Activated naive CD4-positive, alpha-beta T cell treated with anti-CD3 and anti-CD28 coated beads, Interleukin-2, amount 50 U/mL, for 24 hours (primary cell): ENCODE measurements around the gene SH3GLB2.
"Not testable (repeated sequence)": the region's sequence is repeated elsewhere in the genome, so short reads cannot be mapped to it uniquely, and the experiment has no call there.

ENCODE experiments used
- H3K27ac Mint-ChIP-seq: one replicate; pipeline ENCODE4 v1.8.0; 2021; ENCODE audit warnings: mild to moderate bottlenecking, mixed read lengths
- H3K27me3 Mint-ChIP-seq: one replicate; pipeline ENCODE4 v1.8.0; 2021; ENCODE audit warnings: mixed read lengths
- H3K36me3 Mint-ChIP-seq: one replicate; pipeline ENCODE4 v1.8.0; 2021; ENCODE audit warnings: mixed read lengths
- H3K4me1 Mint-ChIP-seq: one replicate; pipeline ENCODE4 v1.8.0; 2021; ENCODE audit warnings: mixed read lengths
- H3K4me3 Mint-ChIP-seq: one replicate; pipeline ENCODE4 v1.8.0; 2021; ENCODE audit warnings: mild to moderate bottlenecking, mixed read lengths
- H3K9me3 Mint-ChIP-seq: one replicate; pipeline ENCODE4 v1.8.0; 2021; ENCODE audit warnings: mixed read lengths

Gene SH3GLB2

GRCh38 chr9:129012343-129012742 is 15.8 kb downstream of the SH3GLB2 start:
- no peak overlapping the region for H3K4me3 Mint-ChIP-seq
- no peaks in the 10 kb centered on the region for H3K27me3 Mint-ChIP-seq
- no peak overlapping the region for H3K27ac Mint-ChIP-seq
- no peaks in the 10 kb centered on the region for H3K4me1 Mint-ChIP-seq
- no peaks in the 10 kb centered on the region for H3K9me3 Mint-ChIP-seq
- no peaks in the 10 kb centered on the region for H3K36me3 Mint-ChIP-seq

GRCh38 chr9:129011761-129012181 is 16.4 kb downstream of the SH3GLB2 start:
- Mint-ChIP-seq H3K36me3 (no peaks in the 10 kb centered on the region), H3K4me1 (no peaks in the 10 kb centered on the region)

GRCh38 chr9:129011170-129011569 is 17.0 kb downstream of the SH3GLB2 start:
- Mint-ChIP-seq H3K27me3 (no peaks in the 10 kb centered on the region), H3K36me3 (peaks cover 3% of the 10 kb centered on the region), H3K4me1 (no peaks in the 10 kb centered on the region), H3K4me3 (no peak overlapping the region), H3K27ac (no peak overlapping the region), H3K9me3 (no peaks in the 10 kb centered on the region)

More at GRCh38 chr9:129011761-129012181, 16.4 kb downstream of the SH3GLB2 start:
- no peak overlapping the region for H3K4me3 Mint-ChIP-seq
- H3K27me3 Mint-ChIP-seq: no peaks in the 10 kb centered on the region
- H3K9me3 Mint-ChIP-seq: no peaks in the 10 kb centered on the region
- H3K27ac Mint-ChIP-seq: no peak overlapping the region

- H3K4me3 Mint-ChIP-seq: no peak overlapping the region
These were observed 17.7 kb downstream of the SH3GLB2 start for GRCh38 chr9:129010267-129010975.

GRCh38 chr9:129009584-129010141 is 18.5 kb downstream of the SH3GLB2 start:
- H3K27me3 Mint-ChIP-seq: no peaks in the 10 kb centered on the region
- H3K36me3 Mint-ChIP-seq: peaks cover 6% of the 10 kb centered on the region
- H3K27ac Mint-ChIP-seq: no peak overlapping the region
- H3K4me3 Mint-ChIP-seq: no peak overlapping the region
- H3K4me1 Mint-ChIP-seq: no peaks in the 10 kb centered on the region
- no peaks in the 10 kb centered on the region for H3K9me3 Mint-ChIP-seq

More at GRCh38 chr9:129010267-129010975, 17.7 kb downstream of the SH3GLB2 start:
- H3K9me3 Mint-ChIP-seq: no peaks in the 10 kb centered on the region
- peaks cover 6% of the 10 kb centered on the region for H3K36me3 Mint-ChIP-seq
- H3K4me1 Mint-ChIP-seq: no peaks in the 10 kb centered on the region
- no peak overlapping the region for H3K27ac Mint-ChIP-seq
- no peaks in the 10 kb centered on the region for H3K27me3 Mint-ChIP-seq

GRCh38 chr9:129008986-129009583 is 19.0 kb downstream of the SH3GLB2 start:
- Mint-ChIP-seq H3K36me3 (peaks cover 6% of the 10 kb centered on the region), H3K9me3 (no peaks in the 10 kb centered on the region), H3K27me3 (no peaks in the 10 kb centered on the region), H3K4me1 (no peaks in the 10 kb centered on the region), H3K4me3 (no peak overlapping the region), H3K27ac (no peak overlapping the region)

GRCh38 chr9:129008469-129008965 is 19.6 kb downstream of the SH3GLB2 start:
- Mint-ChIP-seq H3K27ac (no peak overlapping the region), H3K4me1 (no peaks in the 10 kb centered on the region), H3K9me3 (no peaks in the 10 kb centered on the region), H3K36me3 (peaks cover 6% of the 10 kb centered on the region), H3K4me3 (no peak overlapping the region), H3K27me3 (no peaks in the 10 kb centered on the region)

GRCh38 chr9:129007766-129008468 is 20.2 kb downstream of the SH3GLB2 start:
- no peak overlapping the region for H3K4me3 Mint-ChIP-seq
- no peaks in the 10 kb centered on the region for H3K27me3 Mint-ChIP-seq
- no peaks in the 10 kb centered on the region for H3K9me3 Mint-ChIP-seq
- peaks cover 6% of the 10 kb centered on the region for H3K36me3 Mint-ChIP-seq
- no peaks in the 10 kb centered on the region for H3K4me1 Mint-ChIP-seq
- no peak overlapping the region for H3K27ac Mint-ChIP-seq

- Mint-ChIP-seq H3K27me3 (no peaks in the 10 kb centered on the region), H3K9me3 (no peaks in the 10 kb centered on the region), H3K36me3 (peaks cover 8% of the 10 kb centered on the region), H3K27ac (no peak overlapping the region), H3K4me1 (no peaks in the 10 kb centered on the region), H3K4me3 (no peak overlapping the region)
These were observed 20.9 kb downstream of the SH3GLB2 start for GRCh38 chr9:129007035-129007765.

- no peaks in the 10 kb centered on the region for H3K9me3 Mint-ChIP-seq
- H3K27me3 Mint-ChIP-seq: no peaks in the 10 kb centered on the region
- H3K36me3 Mint-ChIP-seq: peaks cover 10% of the 10 kb centered on the region
- H3K4me1 Mint-ChIP-seq: no peaks in the 10 kb centered on the region
- H3K4me3 Mint-ChIP-seq: no peak overlapping the region
- H3K27ac Mint-ChIP-seq: peak overlapping the region; percentile 51
These were observed 21.6 kb downstream of the SH3GLB2 start for GRCh38 chr9:129006328-129007034.

- Mint-ChIP-seq H3K4me1 (no peaks in the 10 kb centered on the region), H3K27ac (peak overlapping the region; percentile 65), H3K36me3 (peaks cover 13% of the 10 kb centered on the region)
These were observed 22.7 kb downstream of the SH3GLB2 start for GRCh38 chr9:129005336-129005997.

GRCh38 chr9:129004173-129004572 is 24.0 kb downstream of the SH3GLB2 start:
- not testable (repeated sequence) for H3K4me3 Mint-ChIP-seq, H3K27ac Mint-ChIP-seq, H3K9me3 Mint-ChIP-seq, H3K27me3 Mint-ChIP-seq, H3K4me1 Mint-ChIP-seq
- peaks cover 13% of the 10 kb centered on the region for H3K36me3 Mint-ChIP-seq

More at GRCh38 chr9:129005336-129005997, 22.7 kb downstream of the SH3GLB2 start:
- no peak overlapping the region for H3K4me3 Mint-ChIP-seq
- H3K27me3 Mint-ChIP-seq: no peaks in the 10 kb centered on the region
- no peaks in the 10 kb centered on the region for H3K9me3 Mint-ChIP-seq

GRCh38 chr9:129002992-129003391 is 25.1 kb downstream of the SH3GLB2 start:
- Mint-ChIP-seq H3K36me3 (peaks cover 15% of the 10 kb centered on the region), H3K4me1 (no peaks in the 10 kb centered on the region), H3K4me3 (no peak overlapping the region)

More at GRCh38 chr9:129002992-129003391, 25.1 kb downstream of the SH3GLB2 start:
- H3K27me3 Mint-ChIP-seq: no peaks in the 10 kb centered on the region
- H3K27ac Mint-ChIP-seq: no peak overlapping the region
- no peaks in the 10 kb centered on the region for H3K9me3 Mint-ChIP-seq
